Measurements from ENCODE around the gene RALGAPB.

DNA sequence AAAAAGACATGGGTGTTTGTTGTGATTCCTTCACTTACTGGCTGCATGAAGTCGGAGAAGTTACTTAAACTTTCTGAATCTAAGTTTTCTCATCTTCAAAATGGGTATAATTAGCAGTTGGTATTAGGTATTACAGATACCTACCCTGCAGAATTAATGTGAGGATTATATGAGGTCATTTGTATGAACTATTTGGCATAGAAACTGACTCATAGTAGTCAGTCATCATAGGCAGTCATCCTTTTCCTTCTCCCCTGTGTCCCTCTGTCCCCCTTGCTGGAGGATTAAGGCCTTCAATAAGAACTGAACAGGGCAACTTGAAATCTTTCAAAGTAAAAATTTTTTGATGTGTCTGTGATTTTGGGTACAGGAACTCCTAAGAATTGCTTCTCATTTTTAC is 26.3 kb downstream of the RALGAPB start:
- TF ChIP-seq, protein P1, sequence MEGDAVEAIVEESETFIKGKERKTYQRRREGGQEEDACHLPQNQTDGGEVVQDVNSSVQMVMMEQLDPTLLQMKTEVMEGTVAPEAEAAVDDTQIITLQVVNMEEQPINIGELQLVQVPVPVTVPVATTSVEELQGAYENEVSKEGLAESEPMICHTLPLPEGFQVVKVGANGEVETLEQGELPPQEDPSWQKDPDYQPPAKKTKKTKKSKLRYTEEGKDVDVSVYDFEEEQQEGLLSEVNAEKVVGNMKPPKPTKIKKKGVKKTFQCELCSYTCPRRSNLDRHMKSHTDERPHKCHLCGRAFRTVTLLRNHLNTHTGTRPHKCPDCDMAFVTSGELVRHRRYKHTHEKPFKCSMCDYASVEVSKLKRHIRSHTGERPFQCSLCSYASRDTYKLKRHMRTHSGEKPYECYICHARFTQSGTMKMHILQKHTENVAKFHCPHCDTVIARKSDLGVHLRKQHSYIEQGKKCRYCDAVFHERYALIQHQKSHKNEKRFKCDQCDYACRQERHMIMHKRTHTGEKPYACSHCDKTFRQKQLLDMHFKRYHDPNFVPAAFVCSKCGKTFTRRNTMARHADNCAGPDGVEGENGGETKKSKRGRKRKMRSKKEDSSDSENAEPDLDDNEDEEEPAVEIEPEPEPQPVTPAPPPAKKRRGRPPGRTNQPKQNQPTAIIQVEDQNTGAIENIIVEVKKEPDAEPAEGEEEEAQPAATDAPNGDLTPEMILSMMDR (IDR thresholded peaks at IDR 0.05; ENCODE audit: borderline replicate concordance, extremely low read depth, low read length, poor library complexity, severe bottlenecking) = no peak
- TF ChIP-seq EZH2 (IDR thresholded peaks at IDR 0.05; ENCODE audit: borderline replicate concordance, low read depth, low read length, severe bottlenecking) = no peak

Data from DND-41 (cell line).